Calu3 (cell line): ENCODE measurements around the gene APH1A. TPM values are rescaled to one million over a fixed set of nuclear protein-coding genes. Genes with fewer than 3 reads are reported as not detected.
A peak's percentile ranks its signal among the peaks of the same experiment; 100 is the strongest.

ENCODE experiments used
- BruUV-seq: library from RNA; stranded (reverse); fragments of 400-500 nt; replicated peaks from 2 replicates; lab custom pipeline; 2021; lab: Mats Ljungman, UMichigan
- CTCF ChIA-PET: fragments of 300-600 bp; sonication (Branson Sonifier 250); formaldehyde crosslinking; loops from one replicate; lab custom pipeline; 2022; ENCODE audit warnings: antibody characterized with exemption; lab: Charles Lee
- DNase-seq: peaks from one replicate; pipeline ENCODE4 v3.0.0; 2022
- H3K27ac Mint-ChIP-seq: one replicate; pipeline ENCODE4 v1.8.0; 2022; ENCODE audit warnings: mixed read lengths; ENCODE audit not compliant: unreplicated experiment
- H3K27me3 Mint-ChIP-seq: one replicate; pipeline ENCODE4 v1.8.0; 2022; ENCODE audit warnings: mixed read lengths; ENCODE audit not compliant: unreplicated experiment
- H3K36me3 Mint-ChIP-seq: one replicate; pipeline ENCODE4 v1.8.0; 2022; ENCODE audit warnings: mild to moderate bottlenecking, moderate library complexity, mixed read lengths; ENCODE audit not compliant: insufficient read depth, unreplicated experiment
- H3K4me1 Mint-ChIP-seq: one replicate; pipeline ENCODE4 v1.8.0; 2022; ENCODE audit warnings: mild to moderate bottlenecking, low read depth, mixed read lengths; ENCODE audit not compliant: unreplicated experiment
- H3K4me3 Mint-ChIP-seq: one replicate; pipeline ENCODE4 v1.8.0; 2022; ENCODE audit warnings: mild to moderate bottlenecking, low read depth, moderate library complexity, mixed read lengths; ENCODE audit not compliant: unreplicated experiment
- H3K9me3 Mint-ChIP-seq: one replicate; pipeline ENCODE4 v1.8.0; 2022; ENCODE audit warnings: low read depth, mixed read lengths; ENCODE audit not compliant: unreplicated experiment
- CTCF ChIP-seq: fragments of 200-600 bp; IDR thresholded peaks from one replicate; pipeline ENCODE4 v1.8.0; 2022; ENCODE audit warnings: antibody characterized with exemption; ENCODE audit not compliant: unreplicated experiment
- intact Hi-C: fragments of 100-400 bp; cut with micrococcal nuclease; formaldehyde crosslinking; loops from one replicate; pipeline ENCODE4 v1.10.0; 2022; ENCODE audit not compliant: unreplicated experiment
- total RNA-seq: library from RNA; stranded (reverse); gene quantifications from 2 replicates; pipeline ENCODE4 v1.2.3, GENCODE V29; 2022

Gene APH1A
- total RNA-seq, 1 experiment from 2014 or later, result 195 TPM

GRCh38 chr1:150273311-150273710 lies 4.5 kb upstream of the APH1A start:
- Mint-ChIP-seq H3K27ac (no peak overlapping the region), H3K4me1 (peaks cover 11% of the 10 kb centered on the region), H3K4me3 (no peak overlapping the region), H3K36me3 (peaks cover 10% of the 10 kb centered on the region), H3K9me3 (no peaks in the 10 kb centered on the region), H3K27me3 (no peaks in the 10 kb centered on the region)
- intact Hi-C loops, result no loop called here
- no TSS peak for BruUV-seq
- CTCF ChIA-PET, result interaction anchor here (0.9 kb wide), 1 partner anchor 10 kb away, joined by 4 read pairs; no protein-coding TSS in a partner anchor
- TF ChIP-seq CTCF, result no peak
- no peak for DNase-seq

- no peaks in the 10 kb centered on the region for H3K9me3 Mint-ChIP-seq
- BruUV-seq, result no TSS peak
- intact Hi-C loops, result no loop called here
- CTCF ChIA-PET, result interaction anchor here (0.6 to 2.3 kb wide), 5 partner anchors 9 to 298 kb away, joined by 3 to 8 read pairs (median 3); no protein-coding TSS in a partner anchor
- TF ChIP-seq CTCF, result no peak
- H3K36me3 Mint-ChIP-seq, result peaks cover 27% of the 10 kb centered on the region
- H3K27me3 Mint-ChIP-seq, result no peaks in the 10 kb centered on the region
- peaks cover 27% of the 10 kb centered on the region for H3K4me1 Mint-ChIP-seq
- H3K27ac Mint-ChIP-seq, result no peak overlapping the region
- no peak for DNase-seq
- no peak overlapping the region for H3K4me3 Mint-ChIP-seq
Measured at GRCh38 chr1:150271291-150271959, 2.6 kb upstream of the APH1A start.

GRCh38 chr1:150269451-150269850 lies 635 bp upstream of the APH1A start:
- H3K4me1 Mint-ChIP-seq, result peaks cover 27% of the 10 kb centered on the region
- no peaks in the 10 kb centered on the region for H3K27me3 Mint-ChIP-seq
- CTCF ChIA-PET, result interaction anchor here (0.6 to 2.3 kb wide), 7 partner anchors 9 to 18 kb away, joined by 3 to 8 read pairs (median 3); no protein-coding TSS in a partner anchor
- peak overlapping the region; percentile 65 for H3K27ac Mint-ChIP-seq
- no peaks in the 10 kb centered on the region for H3K9me3 Mint-ChIP-seq
- BruUV-seq, result TSS peak; percentile 83
- no peak for TF ChIP-seq CTCF
- intact Hi-C loops, result no loop called here
- H3K36me3 Mint-ChIP-seq, result peaks cover 27% of the 10 kb centered on the region
- peak overlapping the region; percentile 76 for H3K4me3 Mint-ChIP-seq
- DNase-seq, result no peak

- peak; percentile 24 for DNase-seq
- CTCF ChIA-PET, result interaction anchor here (0.8 to 1.0 kb wide), 2 partner anchors 8 to 12 kb away, joined by 3 to 6 read pairs; no protein-coding TSS in a partner anchor
- Mint-ChIP-seq H3K36me3 (peaks cover 27% of the 10 kb centered on the region), H3K4me3 (peak overlapping the region; percentile 76), H3K27me3 (no peaks in the 10 kb centered on the region), H3K4me1 (peaks cover 30% of the 10 kb centered on the region), H3K27ac (peak overlapping the region; percentile 65), H3K9me3 (no peaks in the 10 kb centered on the region)
- BruUV-seq, result no TSS peak
- TF ChIP-seq CTCF, result no peak
- intact Hi-C loops, result no loop called here
Measured at GRCh38 chr1:150268340-150268704, 494 bp downstream of the APH1A start.
